ENCODE results near the gene ZFYVE21.

DNA sequence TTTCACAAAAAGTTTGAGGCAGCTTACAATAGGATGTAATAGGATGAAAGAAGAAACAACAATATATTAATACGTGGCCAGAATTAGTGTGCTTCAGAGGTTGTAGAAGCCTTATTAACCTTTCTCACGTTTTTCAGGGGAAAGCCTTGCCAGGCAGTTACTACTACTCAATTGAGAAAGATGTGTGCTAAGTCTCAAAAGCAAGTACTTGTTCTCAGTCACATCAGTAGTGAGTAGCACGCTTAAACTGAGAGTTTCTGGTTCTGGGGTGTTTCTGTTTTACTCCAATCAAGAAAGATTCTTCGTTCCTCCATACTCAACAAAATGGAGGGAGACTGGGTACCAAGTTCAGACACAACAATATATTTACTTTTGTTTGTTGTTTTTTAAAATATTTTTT is 47.9 kb upstream of the ZFYVE21 start:
- no peak for TF ChIP-seq EZH2 (IDR thresholded peaks at IDR 0.05; ENCODE audit: borderline replicate concordance)
- TF ChIP-seq, protein P1, sequence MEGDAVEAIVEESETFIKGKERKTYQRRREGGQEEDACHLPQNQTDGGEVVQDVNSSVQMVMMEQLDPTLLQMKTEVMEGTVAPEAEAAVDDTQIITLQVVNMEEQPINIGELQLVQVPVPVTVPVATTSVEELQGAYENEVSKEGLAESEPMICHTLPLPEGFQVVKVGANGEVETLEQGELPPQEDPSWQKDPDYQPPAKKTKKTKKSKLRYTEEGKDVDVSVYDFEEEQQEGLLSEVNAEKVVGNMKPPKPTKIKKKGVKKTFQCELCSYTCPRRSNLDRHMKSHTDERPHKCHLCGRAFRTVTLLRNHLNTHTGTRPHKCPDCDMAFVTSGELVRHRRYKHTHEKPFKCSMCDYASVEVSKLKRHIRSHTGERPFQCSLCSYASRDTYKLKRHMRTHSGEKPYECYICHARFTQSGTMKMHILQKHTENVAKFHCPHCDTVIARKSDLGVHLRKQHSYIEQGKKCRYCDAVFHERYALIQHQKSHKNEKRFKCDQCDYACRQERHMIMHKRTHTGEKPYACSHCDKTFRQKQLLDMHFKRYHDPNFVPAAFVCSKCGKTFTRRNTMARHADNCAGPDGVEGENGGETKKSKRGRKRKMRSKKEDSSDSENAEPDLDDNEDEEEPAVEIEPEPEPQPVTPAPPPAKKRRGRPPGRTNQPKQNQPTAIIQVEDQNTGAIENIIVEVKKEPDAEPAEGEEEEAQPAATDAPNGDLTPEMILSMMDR (IDR thresholded peaks at IDR 0.05; ENCODE audit: poor library complexity): no peak

Measured in hepatocyte (in vitro differentiated cells).